Measurements from ENCODE around the gene CD34.

DNA sequence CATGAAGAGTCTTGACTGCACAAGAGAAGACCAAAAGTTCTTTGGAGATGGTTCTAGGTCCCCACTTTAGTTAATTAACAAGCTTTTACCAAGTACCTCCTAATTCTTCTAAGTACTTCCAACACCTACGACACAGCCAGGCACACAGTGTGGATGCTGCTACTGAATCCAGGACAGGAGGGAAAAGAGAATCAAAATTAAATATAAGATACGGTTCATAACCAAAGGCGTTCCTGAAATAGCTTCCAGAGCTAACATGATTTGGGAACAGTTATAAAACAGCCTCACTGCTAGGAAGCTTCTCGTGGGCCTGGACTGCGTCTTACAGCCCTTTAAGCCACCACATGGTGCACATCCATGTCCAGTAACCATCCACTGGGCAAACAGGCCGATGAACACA lies 75.0 kb downstream of the CD34 start:
- TF ChIP-seq, protein P1, sequence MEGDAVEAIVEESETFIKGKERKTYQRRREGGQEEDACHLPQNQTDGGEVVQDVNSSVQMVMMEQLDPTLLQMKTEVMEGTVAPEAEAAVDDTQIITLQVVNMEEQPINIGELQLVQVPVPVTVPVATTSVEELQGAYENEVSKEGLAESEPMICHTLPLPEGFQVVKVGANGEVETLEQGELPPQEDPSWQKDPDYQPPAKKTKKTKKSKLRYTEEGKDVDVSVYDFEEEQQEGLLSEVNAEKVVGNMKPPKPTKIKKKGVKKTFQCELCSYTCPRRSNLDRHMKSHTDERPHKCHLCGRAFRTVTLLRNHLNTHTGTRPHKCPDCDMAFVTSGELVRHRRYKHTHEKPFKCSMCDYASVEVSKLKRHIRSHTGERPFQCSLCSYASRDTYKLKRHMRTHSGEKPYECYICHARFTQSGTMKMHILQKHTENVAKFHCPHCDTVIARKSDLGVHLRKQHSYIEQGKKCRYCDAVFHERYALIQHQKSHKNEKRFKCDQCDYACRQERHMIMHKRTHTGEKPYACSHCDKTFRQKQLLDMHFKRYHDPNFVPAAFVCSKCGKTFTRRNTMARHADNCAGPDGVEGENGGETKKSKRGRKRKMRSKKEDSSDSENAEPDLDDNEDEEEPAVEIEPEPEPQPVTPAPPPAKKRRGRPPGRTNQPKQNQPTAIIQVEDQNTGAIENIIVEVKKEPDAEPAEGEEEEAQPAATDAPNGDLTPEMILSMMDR (IDR thresholded peaks at IDR 0.05), result no peak
- TF ChIP-seq POLR2AphosphoS5 (IDR thresholded peaks at IDR 0.05), result no peak

Measured in stomach (tissue), 4 donors.